COLO829 (cell line): ENCODE results near the gene CC2D1A.
A peak's percentile ranks its signal among the peaks of the same experiment; 100 is the strongest.

Source experiments
- DNase-seq: peaks from one replicate; pipeline ENCODE4 v3.0.0; 2012; ENCODE audit warnings: low spot score

CC2D1A gene

DNA sequence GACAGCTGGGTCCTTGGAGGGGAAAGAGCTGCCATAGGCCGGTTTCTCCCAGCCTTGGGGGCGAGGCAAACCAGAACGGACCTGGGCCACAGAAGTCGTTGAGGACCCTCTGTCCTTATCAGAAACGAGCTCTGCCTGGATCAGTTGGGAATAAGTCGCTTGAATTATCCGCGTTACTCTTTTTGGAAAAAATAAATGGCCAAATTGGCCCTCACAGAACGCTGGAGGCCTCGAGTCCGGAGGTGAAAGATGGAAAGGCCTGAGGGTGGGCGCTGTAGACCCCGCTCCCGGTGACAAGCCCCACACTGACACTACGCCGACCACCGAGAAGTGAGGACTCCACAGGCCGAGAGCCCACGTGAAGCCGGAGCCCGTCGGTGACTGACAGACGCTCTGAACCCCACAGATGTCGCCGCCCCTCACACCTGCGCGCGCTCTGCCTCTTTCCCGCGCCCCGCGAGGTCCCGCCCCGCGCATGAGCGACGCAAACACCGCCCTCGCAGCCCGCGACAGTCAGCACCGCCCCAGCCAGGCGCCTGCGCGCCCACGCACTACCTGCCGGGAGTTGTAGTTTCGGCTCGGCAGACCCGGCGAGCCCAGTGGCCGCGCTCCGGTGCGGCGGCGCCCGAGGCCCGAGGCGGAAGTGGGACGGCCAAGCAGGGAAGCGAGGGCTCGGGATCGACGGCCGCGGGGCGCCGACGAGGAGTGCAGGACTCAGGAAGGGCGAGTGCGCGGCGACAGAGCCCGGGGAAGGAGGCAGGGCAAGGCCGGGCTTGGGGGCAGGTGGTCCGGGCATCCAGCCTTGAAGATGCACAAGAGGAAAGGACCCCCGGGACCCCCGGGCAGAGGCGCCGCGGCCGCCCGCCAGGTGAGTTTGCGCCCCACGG lies at the start of gene CC2D1A, which contains the start of gene BRME1:
Gene CC2D1A, plus strand, starts transcription at position 568 of the 887 bp plus-strand sequence. Its CDS starts 241 bp downstream, at position 809.
Gene BRME1, minus strand, starts transcription at position 484 of the 887 bp plus-strand sequence. CDS start 1,225 bp downstream, outside the sequence.
- DNase-seq: peak; percentile 94

DNA sequence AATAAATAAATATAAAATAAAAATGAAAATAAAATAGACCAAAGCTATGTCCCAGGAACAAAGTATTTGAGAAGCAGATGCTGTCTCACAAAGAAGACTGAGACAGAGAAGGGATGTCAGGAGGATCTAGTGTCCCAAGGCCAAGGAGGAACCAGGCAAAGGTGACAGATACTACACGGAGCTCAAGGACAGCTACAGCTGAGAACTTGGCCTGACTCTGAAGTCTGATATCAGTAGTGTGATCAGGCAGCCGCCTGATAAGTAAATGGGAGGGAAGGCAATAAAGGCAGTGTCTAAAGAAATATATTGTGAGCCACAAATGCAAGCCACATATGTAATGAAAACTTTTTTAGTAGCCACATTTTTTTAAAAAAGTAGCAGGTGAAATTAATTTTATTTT lies 49.5 kb upstream of the CC2D1A start:
- no peak for DNase-seq

- DNase-seq: no peak
Observed at GRCh38 chr19:13859361-13859880, 46.6 kb upstream of the CC2D1A start.

GRCh38 chr19:13860679-13861391 lies 45.2 kb upstream of the CC2D1A start:
- DNase-seq: no peak

DNA sequence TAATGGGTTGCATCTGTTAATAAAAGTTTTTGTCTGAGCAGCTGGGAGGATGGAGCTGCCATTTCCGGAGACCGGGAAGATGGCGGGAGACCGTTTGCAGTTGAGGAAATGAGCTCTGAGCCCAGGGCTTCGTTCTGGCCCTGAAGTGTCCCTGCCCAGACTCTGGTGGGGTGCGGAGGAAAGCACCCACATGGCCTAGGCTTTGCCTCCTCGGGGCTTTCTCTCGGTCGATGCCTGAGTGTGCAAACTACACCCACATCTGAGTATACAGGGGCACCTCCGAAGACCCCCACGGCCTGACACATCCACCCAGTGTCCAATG lies 44.6 kb upstream of the CC2D1A start:
- no peak for DNase-seq

DNA sequence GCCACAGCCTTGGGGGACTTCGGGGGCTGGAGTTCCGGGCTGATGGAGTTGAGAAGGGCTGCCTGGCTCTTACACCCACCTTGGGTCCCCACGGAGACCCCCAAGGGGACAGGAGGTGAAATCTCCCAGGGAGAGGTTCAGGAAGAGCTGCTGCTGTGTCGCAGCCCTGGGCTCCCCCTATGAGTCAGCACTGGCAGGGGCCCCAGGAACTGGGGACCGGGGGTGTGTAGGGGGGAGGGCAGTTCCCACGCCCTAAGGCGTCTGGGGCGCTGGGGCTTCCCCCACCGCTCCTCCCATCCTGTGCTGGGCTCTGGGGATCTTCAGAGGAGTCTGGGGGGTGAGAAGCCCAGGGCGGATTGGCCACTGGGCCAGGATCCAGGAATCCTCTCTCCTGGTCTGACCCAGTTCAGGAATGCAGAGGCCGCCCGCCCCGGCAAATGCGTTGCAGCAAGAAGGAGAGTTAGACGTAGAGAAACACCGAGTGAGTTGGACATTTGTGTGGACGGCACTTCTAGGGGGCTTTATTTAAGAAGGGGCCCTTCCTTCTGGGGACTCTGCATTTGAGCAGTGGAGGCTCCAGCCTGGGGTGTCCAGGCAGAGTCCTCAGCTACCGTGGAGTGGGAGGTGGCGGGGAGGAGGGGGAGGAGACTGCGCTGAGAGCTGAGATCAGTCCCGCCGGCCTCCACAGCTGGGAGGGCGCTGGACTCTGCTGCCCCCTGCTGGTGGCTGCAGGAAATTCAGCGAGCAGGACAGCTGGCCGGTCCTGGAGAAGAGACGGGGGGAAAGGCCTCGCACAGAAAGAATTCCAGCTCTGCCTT lies 44.1 kb upstream of the CC2D1A start:
- peak; percentile 82 for DNase-seq

GRCh38 chr19:13864046-13864666 lies 41.8 kb upstream of the CC2D1A start:
- no peak for DNase-seq

DNA sequence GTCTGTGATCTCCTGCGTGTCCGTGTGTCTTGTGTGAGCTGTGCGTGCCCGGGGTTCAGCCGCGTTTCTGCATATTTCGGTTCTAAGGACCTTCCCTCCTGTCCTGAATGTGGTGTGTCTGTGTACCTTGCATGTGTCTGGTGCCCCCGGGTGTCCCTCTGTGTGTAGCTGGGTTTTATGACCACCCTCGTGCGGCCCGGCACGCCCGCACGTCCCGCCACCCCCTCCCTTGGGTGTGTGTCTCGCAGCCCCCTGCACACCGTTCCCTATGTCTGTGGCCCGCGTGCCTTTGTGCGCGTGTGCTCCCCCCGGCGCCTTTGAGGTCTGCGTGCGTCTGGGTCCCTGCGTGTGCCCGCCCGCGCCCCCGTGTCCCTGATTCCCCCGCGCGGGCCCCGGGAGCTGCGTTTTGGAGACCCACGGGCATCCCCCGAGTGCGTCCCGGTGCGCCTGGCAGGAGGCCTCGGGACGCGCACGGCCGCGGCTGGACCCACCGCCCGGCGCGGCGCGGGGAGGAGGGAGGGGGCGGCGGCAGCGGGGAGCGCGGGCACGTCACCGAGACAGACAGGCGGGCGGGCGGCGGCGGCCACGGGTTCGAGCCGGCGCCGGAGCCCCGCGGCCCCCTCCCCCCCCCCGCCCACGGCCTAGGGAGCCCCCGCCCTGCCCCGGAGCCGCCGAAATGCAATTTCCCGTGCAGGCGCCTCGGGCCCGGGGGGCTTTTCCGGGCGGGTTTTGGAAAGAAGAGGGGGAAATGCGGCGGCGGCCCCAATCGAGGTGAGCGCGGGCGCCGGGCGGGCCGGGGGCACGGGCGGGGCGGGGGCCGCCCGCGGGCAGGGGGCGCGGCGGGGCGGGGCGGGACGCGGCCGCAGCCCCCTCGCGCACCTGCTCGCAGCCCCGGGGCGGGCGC lies 41.1 kb upstream of the CC2D1A start:
- DNase-seq: no peak

- DNase-seq: no peak
Observed at GRCh38 chr19:13865571-13866462, 40.2 kb upstream of the CC2D1A start.

DNA sequence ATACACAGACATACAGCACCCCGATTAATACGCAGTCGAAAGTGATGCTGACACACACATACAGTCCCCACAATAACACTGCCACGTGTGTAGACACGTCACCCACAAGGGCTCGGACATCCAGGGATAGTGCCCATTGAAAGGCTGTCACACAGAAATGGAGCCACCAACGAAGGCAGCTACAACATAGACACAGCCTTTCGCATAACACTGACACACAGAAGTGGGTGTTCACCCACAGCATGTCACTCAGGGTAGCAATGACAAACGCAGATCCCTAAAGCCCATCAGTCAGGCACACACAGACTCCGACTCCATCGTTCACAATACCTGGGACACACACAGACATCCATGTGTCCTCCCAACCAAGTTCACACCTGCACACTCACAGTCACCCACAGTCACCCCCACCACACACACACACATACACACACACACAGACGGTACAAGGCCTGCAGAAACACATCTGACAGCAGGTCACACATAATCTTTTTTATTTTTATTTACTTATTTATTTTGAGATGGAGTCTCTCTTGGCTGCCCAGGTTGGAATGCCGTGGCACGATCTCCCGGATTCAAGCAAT lies 39.4 kb upstream of the CC2D1A start:
- no peak for DNase-seq

DNA sequence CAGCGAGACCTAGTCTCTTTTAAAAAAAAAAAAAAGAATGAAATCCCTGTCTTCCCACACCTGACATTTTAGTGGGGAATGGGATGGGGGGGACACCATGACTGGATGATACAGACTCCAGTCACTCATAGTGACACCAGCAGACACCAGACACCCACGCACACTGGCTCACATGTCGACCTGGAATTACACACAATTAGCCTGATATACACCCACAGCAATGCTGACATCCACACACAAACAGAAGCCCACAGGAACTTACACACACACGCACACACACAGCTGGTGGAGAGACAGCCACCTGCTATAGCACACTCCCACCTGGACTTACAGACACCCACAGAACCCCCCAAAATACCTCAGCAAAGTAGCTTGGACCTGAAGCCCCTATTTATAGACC lies 37.3 kb upstream of the CC2D1A start:
- DNase-seq: no peak

- no peak for DNase-seq
Observed at GRCh38 chr19:13869281-13869680, 36.7 kb upstream of the CC2D1A start.

- DNase-seq: no peak
Observed at GRCh38 chr19:13870873-13871272, 35.1 kb upstream of the CC2D1A start.

DNA sequence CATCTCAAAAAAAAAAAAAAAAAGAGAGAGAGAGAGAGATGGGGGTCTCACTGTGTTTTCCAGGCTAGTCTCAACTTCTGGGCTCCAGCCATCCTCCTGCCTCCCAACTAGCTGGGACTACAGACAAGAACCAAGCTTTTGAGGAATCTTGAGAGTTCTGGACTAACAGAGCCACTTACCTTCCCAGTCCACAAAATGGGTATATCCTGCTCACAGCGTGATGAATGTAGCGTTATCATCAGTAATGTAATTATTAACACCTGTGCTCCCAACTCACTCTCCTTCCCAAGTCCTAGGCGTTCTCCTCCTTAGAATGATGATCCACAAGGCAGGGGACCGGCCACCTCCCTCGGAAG lies 33.7 kb upstream of the CC2D1A start:
- DNase-seq: no peak

DNA sequence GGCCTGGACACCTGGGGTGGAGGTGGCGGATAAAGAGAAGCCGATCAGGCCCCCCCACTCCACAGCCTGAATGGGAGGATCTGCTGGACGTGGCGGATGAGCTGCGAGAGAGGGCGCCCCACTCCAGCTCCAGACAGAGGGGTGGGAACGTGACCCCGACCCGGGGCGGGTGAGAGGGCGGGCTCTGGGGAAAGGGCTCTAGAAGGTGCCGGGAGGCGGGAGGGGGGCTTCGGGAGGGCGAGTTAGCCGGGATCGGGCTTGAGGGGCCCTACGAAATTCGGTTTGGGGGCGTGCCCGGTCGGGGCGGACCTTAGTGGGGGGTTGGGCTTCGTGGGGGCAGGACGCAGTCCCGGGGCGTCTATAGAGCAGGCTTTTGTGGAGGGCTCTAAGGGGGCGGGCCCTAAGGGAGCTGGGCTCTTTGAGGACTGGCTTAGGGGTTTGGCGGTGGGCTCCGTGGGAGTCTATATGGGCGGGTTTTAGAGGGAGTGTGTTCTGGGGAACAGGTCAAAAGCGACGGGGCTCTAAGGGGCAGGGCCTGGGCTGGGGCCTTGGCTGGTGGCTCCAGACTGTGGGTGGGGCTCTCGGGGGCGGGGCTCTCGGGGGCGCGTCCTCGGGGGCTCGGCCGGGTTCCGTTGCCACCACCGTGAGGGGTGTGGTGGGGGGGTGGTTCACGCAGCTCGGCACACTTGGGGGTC lies 33.2 kb upstream of the CC2D1A start:
- DNase-seq: no peak

DNA sequence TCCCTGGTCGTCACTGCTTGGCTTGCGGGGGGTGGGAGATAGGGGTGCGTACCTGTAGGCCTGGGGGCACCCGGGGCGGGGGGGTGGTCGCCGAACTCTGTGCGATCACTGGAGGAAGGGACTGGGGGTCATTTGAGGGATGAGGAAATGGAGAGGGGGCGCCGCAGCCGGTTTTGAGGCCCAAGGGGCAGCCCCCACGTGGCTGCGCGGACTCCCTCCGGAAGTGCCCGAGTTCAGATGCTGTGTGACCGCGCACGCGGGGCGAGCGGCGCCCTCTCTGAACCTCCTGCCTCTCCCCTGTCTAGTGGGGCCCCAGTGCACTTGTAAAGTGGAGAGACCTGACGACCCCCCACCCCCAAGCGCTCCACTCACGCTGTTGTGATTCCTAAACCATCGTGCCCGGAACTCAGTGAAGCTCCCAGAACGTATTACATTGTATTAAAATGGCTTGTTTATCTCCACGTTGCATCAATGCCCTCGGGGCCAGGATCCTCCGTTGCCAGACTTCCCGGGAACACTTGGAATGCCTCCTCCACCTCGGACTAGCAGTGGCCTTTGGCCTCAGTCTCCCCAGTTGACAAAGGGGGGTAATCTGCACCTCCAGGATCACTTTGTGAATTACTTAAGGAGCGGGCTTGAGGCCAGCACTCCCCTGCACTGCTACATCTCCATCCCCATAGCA lies 32.0 kb upstream of the CC2D1A start:
- DNase-seq: no peak

DNA sequence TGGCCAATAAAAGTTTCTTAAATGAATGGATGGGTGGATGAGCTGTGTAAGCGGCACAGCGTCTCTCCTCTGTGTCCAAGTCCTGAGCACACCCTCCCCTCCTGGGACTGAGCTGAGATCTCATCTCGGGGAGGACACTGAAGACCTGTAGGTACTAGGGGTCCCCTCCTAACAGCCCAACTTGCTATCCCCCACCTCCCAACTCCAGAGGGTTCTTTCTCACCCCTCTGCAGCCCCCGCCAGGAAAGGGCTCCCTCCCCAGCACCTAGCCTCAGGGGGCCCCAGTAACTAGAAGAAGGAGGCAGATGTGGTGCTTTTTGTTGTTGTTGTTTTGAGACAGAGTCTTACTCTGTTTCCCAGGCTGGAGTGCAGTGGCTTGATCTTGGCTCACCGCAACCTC lies 30.2 kb upstream of the CC2D1A start:
- DNase-seq: no peak

DNA sequence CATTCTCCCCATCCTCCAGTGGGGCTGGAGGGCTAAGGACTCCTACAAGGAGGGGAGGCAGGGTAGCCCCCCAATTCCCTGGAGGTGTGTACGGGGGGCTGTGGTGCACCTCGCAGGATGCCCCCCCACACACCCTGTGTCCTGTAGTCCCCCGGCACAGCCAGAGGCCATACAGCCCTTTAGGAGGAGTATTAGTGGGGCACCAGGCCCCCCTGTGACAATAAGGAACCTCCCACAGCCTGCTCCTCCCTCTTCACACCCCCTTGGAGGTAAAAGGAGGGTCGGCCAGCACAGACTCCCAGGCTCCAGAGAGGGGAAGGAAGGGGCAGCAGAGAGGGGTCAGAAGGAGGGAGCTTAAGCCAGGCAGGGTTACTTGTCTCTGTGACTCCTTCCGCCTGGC lies 29.2 kb upstream of the CC2D1A start, which contains the start of gene NANOS3:
Gene NANOS3, plus strand, starts transcription at position 301 of the 400 bp plus-strand sequence. CDS start 115 bp downstream, outside the sequence.
- no peak for DNase-seq
